ENCODE data around the gene ATXN10. TPM values are rescaled to one million over a fixed set of nuclear protein-coding genes. Genes with fewer than 3 reads are reported as not detected.

The ATXN10 gene
- total RNA-seq, 1 experiment from 2014 or later, result 135 TPM

DNA sequence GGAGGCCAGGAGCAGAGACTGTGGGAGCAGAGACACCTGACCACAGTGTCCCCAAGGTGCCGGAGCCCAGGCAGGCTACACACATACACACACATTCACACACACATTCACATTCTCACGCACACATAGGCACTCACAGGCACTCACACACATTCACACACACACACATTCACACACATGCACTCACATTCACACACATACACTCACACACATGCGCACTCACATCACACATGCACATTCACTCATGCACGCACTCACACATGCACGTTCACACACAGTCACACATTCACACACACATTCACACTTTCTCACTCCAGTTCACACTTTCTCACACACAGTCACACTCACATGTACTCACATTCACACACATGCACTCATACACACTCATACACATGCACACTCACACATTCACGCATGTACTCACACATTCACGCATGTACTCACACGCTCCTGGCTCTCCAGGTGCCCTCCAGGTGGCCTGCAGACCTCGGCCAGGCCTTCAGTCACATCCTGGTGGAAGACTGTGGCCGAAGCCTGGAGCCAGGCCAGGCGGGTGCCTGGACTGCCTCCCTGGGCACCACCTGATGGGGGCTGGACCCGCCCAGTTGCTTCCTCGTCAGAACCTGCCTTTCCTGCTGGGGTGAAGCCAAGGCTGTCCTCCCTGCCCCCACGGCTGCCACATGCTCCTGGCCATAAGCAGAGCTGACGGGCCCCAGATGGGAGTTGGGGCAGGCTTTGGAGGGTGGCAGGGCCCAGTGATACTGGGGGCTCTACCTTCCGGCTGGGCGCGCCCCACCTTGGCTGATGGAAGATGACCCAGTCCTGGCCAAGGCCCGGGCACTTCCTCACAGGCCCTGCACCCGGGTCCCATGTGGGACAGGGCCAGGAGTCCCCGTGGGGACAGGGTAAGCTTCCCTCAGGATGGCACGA lies 215.8 kb downstream of the ATXN10 start:
- Histone ChIP-seq H3K9me2 (ENCODE audit: insufficient read depth) (no peaks in the 10 kb centered on the region), H3K9ac (ENCODE audit: low read length) (no peak overlapping the region), H3K4me2 (ENCODE audit: low read length) (0 out of 2 replicates have a peak overlapping the region, but pooled peaks have one; percentile 7), H3K36me3 (ENCODE audit: control insufficient read depth in 1 of 2, insufficient read depth in 2 of 2, low read length in 2 of 2) (no peaks in the 10 kb centered on the region), H3K79me2 (ENCODE audit: insufficient read depth, low read length) (no peaks in the 10 kb centered on the region), H4K20me1 (ENCODE audit: insufficient read depth) (no peaks in the 10 kb centered on the region), H3K27me3 (ENCODE audit: insufficient read depth, low read length) (no peaks in the 10 kb centered on the region), H2AFZ (ENCODE audit: low read depth, low read length, poor library complexity, severe bottlenecking) (no peak overlapping the region), H3K4me3 (replicated peaks in 1 of 2; ENCODE audit: low read depth in 1 of 2, low read length in 2 of 2) (no peak overlapping the region), H3K4me1 (ENCODE audit: control insufficient read depth in 1 of 2, insufficient read depth in 2 of 2, low read length in 2 of 2) (peaks cover 1 to 12% of the 10 kb centered on the region in 2 experiments; a peak in 3 of 4 replicates), H3K9me3 (ENCODE audit: control insufficient read depth in 1 of 2, insufficient read depth in 1 of 2, low read depth in 1 of 2, low read length in 2 of 2) (no peaks in the 10 kb centered on the region), H3K27ac (ENCODE audit: low read depth, low read length) (no peak overlapping the region; the same call in 1 of the 2 replicates)
- ChIA-PET POLR2A (no interaction called here), CTCF (no interaction called here), RAD21 (ENCODE audit: low non-redundant PET in 1 of 2, low total read pairs in 2 of 2, uncharacterized antibody in 2 of 2, unreplicated experiment in 2 of 2) (no interaction called here)
- no peak for DNase-seq (ENCODE audit: low read depth, low spot score)
- ATAC-seq, result peak; percentile 28
- BruUV-seq (replicated peaks), result no TSS peak
- TF ChIP-seq ZFX (IDR thresholded peaks at IDR 0.05), result no peak
- TF ChIP-seq, protein P1, sequence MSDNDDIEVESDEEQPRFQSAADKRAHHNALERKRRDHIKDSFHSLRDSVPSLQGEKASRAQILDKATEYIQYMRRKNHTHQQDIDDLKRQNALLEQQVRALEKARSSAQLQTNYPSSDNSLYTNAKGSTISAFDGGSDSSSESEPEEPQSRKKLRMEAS (IDR thresholded peaks at IDR 0.05), result peak; percentile 47; the same call in 1 of the 2 replicates
- intact Hi-C loops (cut with micrococcal nuclease), result no loop called here

DNA sequence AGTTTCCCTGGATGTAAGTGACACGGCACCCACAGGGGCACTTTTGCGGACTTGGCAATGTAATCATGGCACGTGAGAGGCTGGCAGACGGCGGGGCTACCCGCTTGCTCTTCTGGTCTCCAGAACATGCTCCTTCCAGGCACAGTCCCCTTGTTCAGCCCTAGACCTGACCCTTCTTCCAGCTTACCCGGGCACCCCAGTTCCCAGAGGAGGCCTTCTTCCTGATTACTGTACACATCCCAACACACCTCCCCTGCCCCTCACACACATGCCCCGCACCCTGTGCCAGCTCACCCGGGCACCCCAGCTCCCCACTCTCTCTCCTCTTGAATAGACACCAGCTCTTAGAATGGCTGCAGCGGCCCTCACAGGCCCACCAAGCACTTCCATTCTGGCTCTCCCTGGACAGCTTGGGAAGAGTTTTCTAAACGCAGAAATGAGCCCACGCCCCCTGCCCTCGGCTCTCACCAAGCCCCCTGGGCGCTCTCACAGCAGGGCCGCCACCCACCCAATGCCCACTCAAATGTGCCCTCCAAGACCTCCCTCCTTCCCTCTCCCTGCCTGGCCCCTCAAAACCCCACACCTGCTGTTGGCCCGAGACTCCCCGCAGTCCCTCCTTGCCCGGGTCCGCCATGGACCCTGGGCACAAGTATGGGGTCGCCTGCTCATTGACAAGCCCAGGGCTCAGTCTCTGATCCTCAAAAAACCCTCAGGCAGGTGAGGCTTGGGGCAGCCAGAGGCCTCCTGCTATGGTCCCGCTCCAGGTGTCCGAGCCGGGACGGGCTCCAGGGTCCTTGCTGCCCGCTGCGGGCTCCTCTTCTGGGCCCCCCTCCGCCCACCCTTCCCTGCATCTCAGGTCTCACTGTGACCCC lies 216.8 kb downstream of the ATXN10 start:
- H3K79me2 ChIP-seq (ENCODE audit: insufficient read depth, low read length), result no peaks in the 10 kb centered on the region
- H3K4me2 ChIP-seq (ENCODE audit: low read length), result no peak overlapping the region
- ChIA-PET POLR2A (no interaction called here), CTCF (no interaction called here), RAD21 (ENCODE audit: low non-redundant PET in 1 of 2, low total read pairs in 2 of 2, uncharacterized antibody in 2 of 2, unreplicated experiment in 2 of 2) (no interaction called here)
- no peaks in the 10 kb centered on the region for H3K27me3 ChIP-seq (ENCODE audit: insufficient read depth, low read length)
- no peak overlapping the region; the same call in 1 of the 2 replicates for H3K27ac ChIP-seq (ENCODE audit: low read depth, low read length)
- intact Hi-C loops (cut with micrococcal nuclease), result no loop called here
- H3K4me3 ChIP-seq (replicated peaks in 1 of 2; ENCODE audit: low read depth in 1 of 2, low read length in 2 of 2), result no peak overlapping the region
- H3K36me3 ChIP-seq (ENCODE audit: control insufficient read depth in 1 of 2, insufficient read depth in 2 of 2, low read length in 2 of 2), result no peaks in the 10 kb centered on the region
- H3K9ac ChIP-seq (ENCODE audit: low read length), result no peak overlapping the region
- no peak for ATAC-seq
- DNase-seq (ENCODE audit: low read depth, low spot score), result no peak
- no peaks in the 10 kb centered on the region for H4K20me1 ChIP-seq (ENCODE audit: insufficient read depth)
- no TSS peak for BruUV-seq (replicated peaks)
- peaks cover 0 to 10% of the 10 kb centered on the region in 2 experiments; a peak in 1 of 4 replicates for H3K4me1 ChIP-seq (ENCODE audit: control insufficient read depth in 1 of 2, insufficient read depth in 2 of 2, low read length in 2 of 2)
- TF ChIP-seq TCF7L2 (IDR thresholded peaks at IDR 0.05; ENCODE audit: borderline replicate concordance, extremely low read depth, insufficient read depth, insufficient read length), result no peak
- no peak for TF ChIP-seq CBX3 (IDR thresholded peaks at IDR 0.05; ENCODE audit: low read depth)
- TF ChIP-seq EZH2phosphoT487 (IDR thresholded peaks at IDR 0.05; ENCODE audit: borderline replicate concordance), result no peak
- TF ChIP-seq POLR2AphosphoS5 (IDR thresholded peaks at IDR 0.05; ENCODE audit: low read depth, low read length), result no peak
- TF ChIP-seq, protein P2, sequence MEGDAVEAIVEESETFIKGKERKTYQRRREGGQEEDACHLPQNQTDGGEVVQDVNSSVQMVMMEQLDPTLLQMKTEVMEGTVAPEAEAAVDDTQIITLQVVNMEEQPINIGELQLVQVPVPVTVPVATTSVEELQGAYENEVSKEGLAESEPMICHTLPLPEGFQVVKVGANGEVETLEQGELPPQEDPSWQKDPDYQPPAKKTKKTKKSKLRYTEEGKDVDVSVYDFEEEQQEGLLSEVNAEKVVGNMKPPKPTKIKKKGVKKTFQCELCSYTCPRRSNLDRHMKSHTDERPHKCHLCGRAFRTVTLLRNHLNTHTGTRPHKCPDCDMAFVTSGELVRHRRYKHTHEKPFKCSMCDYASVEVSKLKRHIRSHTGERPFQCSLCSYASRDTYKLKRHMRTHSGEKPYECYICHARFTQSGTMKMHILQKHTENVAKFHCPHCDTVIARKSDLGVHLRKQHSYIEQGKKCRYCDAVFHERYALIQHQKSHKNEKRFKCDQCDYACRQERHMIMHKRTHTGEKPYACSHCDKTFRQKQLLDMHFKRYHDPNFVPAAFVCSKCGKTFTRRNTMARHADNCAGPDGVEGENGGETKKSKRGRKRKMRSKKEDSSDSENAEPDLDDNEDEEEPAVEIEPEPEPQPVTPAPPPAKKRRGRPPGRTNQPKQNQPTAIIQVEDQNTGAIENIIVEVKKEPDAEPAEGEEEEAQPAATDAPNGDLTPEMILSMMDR (IDR thresholded peaks at IDR 0.05 in 2 of 3, conservative IDR thresholded peaks at IDR 0.05 in 1 of 3; ENCODE audit: borderline replicate concordance in 1 of 3, insufficient read depth in 1 of 3, low read depth in 2 of 3, low read length in 2 of 3), result no peak
- TF ChIP-seq EZH2 (IDR thresholded peaks at IDR 0.05), result no peak
- no peak for TF ChIP-seq SIN3A (IDR thresholded peaks at IDR 0.05; ENCODE audit: low read depth)
- no peak for TF ChIP-seq ELF1 (IDR thresholded peaks at IDR 0.05; ENCODE audit: borderline replicate concordance, low read depth)
- TF ChIP-seq ZFX (IDR thresholded peaks at IDR 0.05), result no peak
- no peak for TF ChIP-seq SP1 (IDR thresholded peaks at IDR 0.05; ENCODE audit: low read depth)
- no peak for TF ChIP-seq RAD21 (IDR thresholded peaks at IDR 0.05; ENCODE audit: low read depth)
- TF ChIP-seq JUND (IDR thresholded peaks at IDR 0.05), result no peak
- no peak for TF ChIP-seq ZNF274 (IDR thresholded peaks at IDR 0.05; ENCODE audit: low read depth, low read length)
- no peaks in the 10 kb centered on the region for H3K9me3 ChIP-seq (ENCODE audit: control insufficient read depth in 1 of 2, insufficient read depth in 1 of 2, low read depth in 1 of 2, low read length in 2 of 2)
- no peaks in the 10 kb centered on the region for H3K9me2 ChIP-seq (ENCODE audit: insufficient read depth)
- H2AFZ ChIP-seq (ENCODE audit: low read depth, low read length, poor library complexity, severe bottlenecking), result no peak overlapping the region
